Astrocyte of the cerebellum (primary cell): ENCODE measurements around the gene CISD3.

ENCODE experiments used
- DNase-seq: peaks from one replicate; pipeline ENCODE4 v3.0.0-alpha.2; 2011; ENCODE audit warnings: low read depth
- H3K4me3 ChIP-seq: 2 replicates; pipeline ENCODE4 v1.5.1; 2011; ENCODE audit warnings: mild to moderate bottlenecking, low read depth, low read length, moderate library complexity
- in situ Hi-C: cut with HindIII; loops from 2 replicates; pipeline ENCODE4 v1.10.0; 2017; ENCODE audit warnings: low sequenced_read_pairs
- TF ChIP-seq, protein P1 (sequence below): IDR thresholded peaks from 2 replicates; pipeline ENCODE4 v1.5.1; 2012; ENCODE audit warnings: low read length, low read depth, moderate library complexity, mild to moderate bottlenecking; ENCODE audit errors: missing control alignments

CISD3 gene

DNA sequence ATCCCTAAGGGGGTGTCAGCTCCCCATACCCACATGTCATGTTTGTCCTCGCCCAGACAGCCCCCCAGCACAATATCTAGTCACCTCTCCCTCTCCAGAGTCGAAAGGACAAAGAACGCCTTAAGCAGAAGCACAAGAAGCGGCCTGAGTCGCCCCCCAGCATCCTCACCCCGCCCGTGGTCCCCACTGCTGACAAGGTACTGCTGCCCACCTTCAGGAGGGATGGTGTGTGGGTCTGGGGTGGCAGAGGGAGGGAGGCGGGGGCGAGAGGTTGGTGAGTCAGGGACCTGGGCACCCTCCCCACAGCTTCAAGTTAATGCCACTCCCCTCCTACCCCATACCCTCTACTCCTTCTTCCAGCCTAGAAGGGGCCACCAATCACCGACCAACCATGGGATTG, 17.5 kb upstream of the CISD3 start:
- TF ChIP-seq, protein P1, sequence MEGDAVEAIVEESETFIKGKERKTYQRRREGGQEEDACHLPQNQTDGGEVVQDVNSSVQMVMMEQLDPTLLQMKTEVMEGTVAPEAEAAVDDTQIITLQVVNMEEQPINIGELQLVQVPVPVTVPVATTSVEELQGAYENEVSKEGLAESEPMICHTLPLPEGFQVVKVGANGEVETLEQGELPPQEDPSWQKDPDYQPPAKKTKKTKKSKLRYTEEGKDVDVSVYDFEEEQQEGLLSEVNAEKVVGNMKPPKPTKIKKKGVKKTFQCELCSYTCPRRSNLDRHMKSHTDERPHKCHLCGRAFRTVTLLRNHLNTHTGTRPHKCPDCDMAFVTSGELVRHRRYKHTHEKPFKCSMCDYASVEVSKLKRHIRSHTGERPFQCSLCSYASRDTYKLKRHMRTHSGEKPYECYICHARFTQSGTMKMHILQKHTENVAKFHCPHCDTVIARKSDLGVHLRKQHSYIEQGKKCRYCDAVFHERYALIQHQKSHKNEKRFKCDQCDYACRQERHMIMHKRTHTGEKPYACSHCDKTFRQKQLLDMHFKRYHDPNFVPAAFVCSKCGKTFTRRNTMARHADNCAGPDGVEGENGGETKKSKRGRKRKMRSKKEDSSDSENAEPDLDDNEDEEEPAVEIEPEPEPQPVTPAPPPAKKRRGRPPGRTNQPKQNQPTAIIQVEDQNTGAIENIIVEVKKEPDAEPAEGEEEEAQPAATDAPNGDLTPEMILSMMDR, result no peak
- no peak overlapping the region for H3K4me3 ChIP-seq
- in situ Hi-C loops, result no loop called here
- no peak for DNase-seq

DNA sequence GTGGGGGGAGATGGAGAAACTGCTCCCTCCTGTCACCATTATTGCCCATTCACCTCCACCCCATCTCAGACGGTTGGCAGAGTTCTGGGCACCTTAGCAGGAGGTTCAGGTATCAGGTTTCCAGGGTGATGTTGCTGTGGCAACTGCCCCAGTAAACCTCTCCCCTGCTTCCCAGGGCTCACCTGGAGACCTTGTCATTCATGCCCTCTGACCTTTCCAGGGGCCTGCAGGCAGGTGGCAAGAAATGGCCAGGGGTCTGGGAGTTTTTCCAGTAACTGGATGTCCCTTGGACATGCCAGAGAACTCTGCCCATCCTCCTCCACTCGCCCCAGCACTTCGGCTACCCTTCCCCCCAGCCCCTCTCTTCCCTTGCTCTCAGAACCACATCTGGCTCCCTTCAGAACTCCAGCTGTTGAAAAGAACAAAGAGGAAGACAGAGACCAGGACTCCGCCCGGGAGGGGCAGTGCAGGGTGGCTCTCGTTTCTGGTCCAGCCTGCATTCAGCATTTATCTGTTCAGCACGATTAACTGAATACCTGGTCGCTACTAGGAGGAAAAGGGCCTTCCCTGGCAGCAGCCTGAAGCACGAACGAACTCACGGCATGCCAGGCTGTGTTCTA, 16.6 kb upstream of the CISD3 start:
- DNase-seq, result no peak
- in situ Hi-C loops, result no loop called here
- H3K4me3 ChIP-seq, result no peak overlapping the region
- TF ChIP-seq, protein P1, result no peak

DNA sequence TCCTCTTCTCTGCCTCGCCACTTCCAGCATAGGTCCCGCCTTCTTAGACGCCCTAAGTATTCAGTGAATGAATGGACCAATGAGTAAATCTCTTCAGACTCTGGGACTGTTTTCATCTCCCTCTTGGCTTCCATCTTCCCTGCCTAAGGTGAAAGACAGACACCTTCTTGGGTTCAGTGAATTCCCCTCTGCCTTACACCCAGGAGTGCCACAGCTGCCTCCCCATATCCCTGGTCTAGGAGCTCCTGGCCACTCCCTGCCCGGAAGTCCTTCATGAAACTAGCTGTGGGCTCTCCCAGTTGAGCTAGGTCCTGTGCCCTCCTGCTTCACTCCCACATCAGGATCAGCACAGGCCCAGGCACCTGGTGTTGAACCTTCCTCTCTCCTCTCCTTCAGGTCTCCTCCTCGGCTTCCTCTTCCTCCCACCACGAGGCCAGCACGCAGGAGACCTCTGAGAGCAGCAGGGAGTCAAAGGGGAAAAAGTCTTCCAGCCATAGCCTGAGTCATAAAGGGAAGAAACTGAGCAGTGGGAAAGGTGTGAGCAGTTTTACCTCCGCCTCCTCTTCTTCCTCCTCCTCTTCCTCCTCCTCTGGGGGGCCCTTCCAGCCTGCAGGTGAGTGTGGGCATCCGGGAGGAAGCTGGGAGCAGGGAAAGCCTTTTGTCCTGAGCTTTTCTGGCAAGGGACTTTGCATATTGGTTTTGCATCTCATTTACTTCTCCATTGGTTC, 14.8 kb upstream of the CISD3 start:
- in situ Hi-C loops, result no loop called here
- no peak overlapping the region for H3K4me3 ChIP-seq
- TF ChIP-seq, protein P1, result no peak
- DNase-seq, result no peak

DNA sequence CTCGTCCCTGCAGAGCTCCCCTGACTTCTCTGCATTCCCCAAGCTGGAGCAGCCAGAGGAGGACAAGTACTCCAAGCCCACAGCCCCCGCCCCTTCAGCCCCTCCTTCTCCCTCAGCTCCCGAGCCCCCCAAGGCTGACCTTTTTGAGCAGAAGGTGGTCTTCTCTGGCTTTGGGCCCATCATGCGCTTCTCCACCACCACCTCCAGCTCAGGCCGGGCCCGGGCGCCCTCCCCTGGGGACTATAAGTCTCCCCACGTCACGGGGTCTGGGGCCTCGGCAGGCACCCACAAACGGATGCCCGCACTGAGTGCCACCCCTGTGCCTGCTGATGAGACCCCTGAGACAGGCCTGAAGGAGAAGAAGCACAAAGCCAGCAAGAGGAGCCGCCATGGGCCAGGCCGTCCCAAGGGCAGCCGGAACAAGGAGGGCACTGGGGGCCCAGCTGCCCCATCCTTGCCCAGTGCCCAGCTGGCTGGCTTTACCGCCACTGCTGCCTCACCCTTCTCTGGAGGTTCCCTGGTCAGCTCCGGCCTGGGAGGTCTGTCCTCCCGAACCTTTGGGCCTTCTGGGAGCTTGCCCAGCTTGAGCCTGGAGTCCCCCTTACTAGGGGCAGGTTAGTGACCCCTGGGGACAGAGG, 13.7 kb upstream of the CISD3 start:
- H3K4me3 ChIP-seq, result no peak overlapping the region
- in situ Hi-C loops, result no loop called here
- no peak for DNase-seq
- TF ChIP-seq, protein P1, result no peak

DNA sequence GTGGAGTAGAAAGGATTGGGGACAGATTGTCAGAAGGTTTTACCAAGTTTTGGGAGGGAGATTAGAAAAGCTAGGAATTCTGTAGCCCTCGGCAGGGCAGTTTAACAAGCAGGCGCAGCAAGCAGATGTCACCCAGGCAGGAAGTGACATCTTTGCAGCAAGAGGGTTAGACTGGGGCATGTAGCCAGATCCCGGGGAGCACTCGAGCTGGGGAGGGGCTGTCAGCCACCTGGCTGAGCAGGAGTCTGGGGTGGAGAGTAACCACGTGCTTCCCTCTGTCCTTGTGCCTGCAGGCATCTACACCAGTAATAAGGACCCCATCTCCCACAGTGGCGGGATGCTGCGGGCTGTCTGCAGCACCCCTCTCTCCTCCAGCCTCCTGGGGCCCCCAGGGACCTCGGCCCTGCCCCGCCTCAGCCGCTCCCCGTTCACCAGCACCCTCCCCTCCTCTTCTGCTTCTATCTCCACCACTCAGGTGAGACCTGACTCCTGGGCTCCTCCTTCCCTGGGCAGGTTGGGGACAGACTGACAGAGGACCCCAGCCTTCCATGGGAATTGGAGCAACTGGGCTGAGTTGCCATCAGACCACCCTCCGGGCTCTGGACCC, 12.9 kb upstream of the CISD3 start:
- no peak for DNase-seq
- TF ChIP-seq, protein P1, result no peak
- in situ Hi-C loops, result no loop called here
- no peak overlapping the region for H3K4me3 ChIP-seq

DNA sequence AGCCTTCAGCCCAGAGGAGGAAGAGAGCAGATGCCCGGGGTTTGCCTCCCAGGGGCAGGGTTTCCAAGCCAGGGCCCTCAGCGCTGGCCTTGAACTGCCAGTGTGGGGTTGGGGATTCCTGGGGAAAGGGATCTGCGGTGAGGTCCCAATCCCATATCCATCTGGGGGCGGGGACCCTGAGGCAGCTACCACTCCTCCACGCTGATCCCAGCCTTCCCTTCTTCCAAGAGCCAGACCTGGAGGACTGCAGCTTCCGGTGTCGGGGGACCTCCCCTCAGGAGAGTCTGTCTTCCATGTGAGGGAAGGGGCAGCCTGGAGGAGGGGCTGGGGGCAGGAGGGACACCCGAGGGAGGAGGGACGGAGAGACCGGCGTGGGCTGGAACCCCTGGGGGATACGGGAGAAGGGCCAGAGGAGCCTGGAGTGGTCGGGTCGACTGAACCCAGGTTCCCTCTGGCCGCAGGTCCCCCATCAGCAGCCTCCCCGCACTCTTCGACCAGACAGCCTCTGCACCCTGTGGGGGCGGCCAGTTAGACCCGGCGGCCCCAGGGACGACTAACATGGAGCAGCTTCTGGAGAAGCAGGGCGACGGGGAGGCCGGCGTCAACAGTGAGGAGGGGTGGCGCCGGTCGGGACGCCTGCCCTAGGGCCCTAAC, 10.7 kb upstream of the CISD3 start:
- no peak for DNase-seq
- in situ Hi-C loops, result no loop called here

More for the DNA sequence above, 10.7 kb upstream of the CISD3 start:
- TF ChIP-seq, protein P1, result no peak
- no peak overlapping the region for H3K4me3 ChIP-seq
